RKO (cell line): ENCODE measurements around the gene PPP1CB.
A peak's percentile ranks its signal among the peaks of the same experiment; 100 is the strongest.
"Not testable (repeated sequence)": the region's sequence is repeated elsewhere in the genome, so short reads cannot be mapped to it uniquely, and the experiment has no call there.

Experiments
- DNase-seq: peaks from one replicate; pipeline ENCODE4 v3.0.0-alpha.2; 2016; ENCODE audit warnings: low spot score

PPP1CB gene

DNA sequence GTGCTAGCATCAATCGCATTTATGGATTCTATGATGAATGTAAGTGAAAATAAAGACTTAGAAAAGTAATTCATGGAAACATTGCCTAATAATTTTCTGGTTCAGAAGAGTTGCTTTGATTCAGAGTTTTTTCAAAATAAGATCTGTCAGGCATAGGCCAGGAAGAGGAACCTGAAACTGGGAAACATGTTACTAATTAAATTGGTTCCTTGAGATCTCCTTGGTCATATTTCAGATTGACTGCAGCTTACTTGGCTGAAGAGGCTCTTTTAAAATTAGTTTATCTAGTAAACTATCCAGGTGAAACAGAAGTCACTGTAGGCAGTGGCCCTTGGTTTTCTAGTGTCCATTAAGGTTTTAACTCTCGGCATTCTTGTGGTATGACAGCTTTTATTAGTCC, 27.4 kb downstream of the PPP1CB start:
- DNase-seq = no peak

DNA sequence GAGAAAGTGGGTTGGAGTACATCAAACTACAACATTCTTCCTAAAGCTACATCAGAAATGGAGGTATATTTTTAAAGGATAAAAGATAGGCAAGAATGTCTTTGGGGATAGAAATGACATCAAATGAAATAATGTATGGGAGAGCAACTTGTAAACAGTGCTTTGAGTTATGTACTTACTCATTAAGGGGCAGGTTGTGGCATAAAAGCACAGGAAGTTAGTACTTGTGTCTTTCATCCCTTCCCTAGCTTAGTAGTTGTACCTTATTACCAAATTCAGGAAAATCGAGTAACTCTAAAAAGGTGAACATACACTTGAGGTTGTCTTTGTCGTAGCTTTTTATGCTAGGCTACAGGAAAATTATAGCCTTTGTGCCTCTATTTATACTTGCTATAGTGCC, 28.9 kb downstream of the PPP1CB start:
- no peak for DNase-seq

DNA sequence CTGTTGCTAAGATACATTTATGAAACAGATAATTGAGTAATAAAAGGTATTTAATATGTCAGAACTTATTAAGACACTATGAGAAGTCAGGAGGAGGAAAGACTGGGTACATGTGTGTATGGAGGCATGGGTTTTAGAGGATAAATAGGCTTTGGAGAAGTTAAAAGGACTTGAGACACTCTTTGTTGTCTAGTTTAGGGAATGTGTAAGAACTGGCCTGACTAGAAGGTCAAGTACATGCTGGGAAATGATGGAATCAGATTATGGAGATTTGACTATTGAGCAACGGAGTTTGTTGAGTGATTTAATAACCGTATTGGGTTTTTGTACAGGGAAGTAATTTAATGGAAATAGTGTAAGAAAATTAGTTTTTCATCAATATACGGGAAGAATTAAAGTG, 30.8 kb downstream of the PPP1CB start:
- no peak for DNase-seq

DNA sequence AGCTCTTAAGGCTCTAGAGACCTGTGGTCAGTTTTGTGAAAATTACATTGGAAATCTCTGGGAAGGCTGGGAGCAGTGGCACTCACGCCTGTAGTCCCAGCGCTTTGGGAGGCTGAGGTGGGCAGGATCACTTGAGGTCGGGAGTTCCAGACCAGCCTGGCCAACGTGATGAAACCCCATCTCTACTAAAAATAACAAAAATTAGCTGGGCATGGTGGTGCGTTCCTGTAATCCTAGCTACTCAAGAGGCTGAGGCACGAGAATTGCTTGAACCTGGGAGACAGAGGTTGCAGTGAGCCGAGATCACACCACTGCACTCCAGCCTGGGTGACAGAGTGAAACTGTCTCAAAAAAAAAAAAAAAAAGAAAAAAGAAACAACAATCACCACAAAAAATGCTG, 32.9 kb downstream of the PPP1CB start:
- not testable (repeated sequence) for DNase-seq

DNA sequence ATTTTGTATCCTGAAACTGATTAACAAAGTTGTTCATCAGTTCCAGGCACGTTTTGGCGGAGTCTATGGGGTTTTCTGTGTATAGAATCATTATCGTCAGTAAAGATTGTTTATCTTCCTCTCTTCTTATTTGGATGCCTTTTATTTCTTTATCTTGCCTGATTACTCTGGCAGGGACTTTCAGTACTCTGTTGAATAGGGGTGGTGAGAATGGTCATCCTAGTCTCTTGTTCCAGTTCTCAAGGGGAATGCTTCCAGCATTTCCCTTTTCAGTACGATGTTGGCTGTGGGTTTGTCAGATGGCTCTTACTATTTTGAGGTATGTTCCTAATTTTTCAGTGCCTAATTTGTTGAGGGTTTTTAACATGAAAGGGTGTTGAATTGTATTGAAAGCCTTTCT, 45.0 kb downstream of the PPP1CB start:
- no peak for DNase-seq

DNA sequence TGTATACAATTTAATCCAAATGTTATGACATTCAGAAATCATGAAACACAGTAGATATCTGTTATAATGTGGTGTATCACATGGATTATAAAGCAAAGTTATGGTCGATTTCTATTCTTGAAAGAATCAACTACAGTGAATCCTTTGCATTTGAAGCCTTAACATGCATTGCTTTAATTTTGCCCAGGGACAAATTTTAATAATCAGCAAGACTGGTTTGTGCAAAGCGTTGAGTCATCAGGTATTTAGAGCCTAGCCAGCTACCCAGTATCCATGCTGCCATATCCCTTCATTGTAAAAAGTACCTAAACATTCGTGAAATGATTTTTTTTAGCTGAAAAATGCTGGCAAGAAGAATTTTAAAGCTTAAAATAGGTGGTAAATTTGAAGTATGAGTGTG, 50.1 kb downstream of the PPP1CB start:
- no peak for DNase-seq

DNA sequence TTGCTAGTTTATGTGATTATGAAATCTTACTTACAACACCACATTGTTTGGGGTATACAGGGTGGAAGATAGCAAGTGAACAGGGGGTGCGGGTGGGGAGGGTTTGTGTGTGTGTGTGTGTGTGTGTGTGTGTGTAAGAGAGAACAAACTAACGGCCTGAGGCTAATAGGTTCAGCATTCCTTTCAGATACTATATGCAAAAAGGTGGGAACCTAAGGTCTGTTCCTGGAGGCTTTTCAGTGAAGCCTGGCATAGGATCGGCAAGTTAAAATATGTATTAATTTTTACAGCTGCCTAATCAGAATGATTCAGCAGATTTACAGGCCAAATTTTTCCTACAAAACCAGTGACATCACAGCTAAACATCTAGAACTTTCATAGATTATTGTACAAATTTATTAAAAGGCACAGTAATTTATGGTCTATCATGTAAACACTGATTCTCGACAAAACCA, 51.4 kb downstream of the PPP1CB start:
- no peak for DNase-seq

DNA sequence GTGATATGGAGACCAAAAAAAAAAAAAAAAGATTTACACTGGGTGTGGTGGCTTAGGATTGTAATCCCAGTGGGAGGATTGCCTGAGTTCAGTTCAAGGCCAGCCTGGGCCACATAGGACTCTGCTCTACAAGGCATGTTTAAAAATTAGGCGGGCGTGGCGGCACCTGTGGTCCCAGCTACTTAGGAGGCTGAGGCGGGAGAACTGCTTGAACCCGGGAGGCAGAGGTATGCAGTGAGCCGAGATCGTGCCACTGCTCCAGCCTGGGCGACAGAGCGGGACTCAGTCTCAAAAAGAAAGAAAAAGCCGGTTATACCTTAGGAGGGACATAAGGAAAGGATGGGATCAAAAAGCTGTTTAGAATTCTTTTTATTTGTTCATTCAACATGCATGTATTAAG, 58.3 kb downstream of the PPP1CB start:
- no peak for DNase-seq

DNA sequence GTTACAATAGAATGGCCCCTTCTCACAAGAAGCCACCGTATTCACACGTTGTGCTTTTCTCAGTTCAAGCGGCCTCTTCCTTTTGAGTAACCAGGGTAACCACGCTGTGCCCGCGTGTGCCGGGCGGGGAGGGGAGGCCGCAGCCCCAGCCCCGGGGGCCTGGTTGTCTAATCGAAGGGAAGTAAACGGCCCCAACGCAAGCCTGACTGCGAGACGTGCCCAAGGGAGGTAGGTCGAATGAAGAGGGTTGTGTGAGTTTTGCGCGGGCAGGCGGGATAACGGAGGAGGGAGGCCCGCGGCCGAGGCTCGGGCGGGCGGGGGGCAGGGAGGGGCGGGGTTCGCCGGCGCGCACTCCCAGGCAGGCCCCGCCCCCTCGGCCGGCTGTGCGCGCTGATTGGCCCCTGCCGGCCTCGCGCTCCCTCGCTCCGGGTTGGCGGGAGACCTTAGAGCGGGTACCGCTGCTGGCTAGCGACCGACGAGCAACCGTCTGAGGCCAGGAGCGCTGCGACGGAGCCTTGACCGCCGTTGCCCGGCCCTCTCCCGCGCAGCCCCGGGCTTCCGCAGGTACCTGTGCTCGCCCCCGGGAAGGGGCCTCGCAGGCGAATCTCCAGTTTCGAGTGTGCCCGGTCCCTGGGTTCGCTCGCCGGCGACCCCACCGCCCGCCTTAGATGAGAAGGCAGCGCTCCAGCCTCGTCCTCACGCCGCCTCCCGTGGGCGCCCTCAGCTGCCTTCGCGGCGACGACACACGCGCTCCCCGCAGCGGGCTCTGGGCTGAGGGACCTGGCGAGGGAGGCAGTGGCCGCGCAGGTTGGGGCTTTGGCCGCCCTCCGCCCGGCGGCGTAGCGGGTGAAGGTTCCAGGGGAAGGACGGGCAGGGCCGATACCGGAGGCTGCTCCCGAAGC, 59.0 kb downstream of the PPP1CB start, which contains the start of gene SPDYA:
Gene SPDYA (plus strand): TSS at position 451 of the 902 bp plus-strand sequence. CDS start 5,181 bp downstream, outside the sequence.
- no peak for DNase-seq

DNA sequence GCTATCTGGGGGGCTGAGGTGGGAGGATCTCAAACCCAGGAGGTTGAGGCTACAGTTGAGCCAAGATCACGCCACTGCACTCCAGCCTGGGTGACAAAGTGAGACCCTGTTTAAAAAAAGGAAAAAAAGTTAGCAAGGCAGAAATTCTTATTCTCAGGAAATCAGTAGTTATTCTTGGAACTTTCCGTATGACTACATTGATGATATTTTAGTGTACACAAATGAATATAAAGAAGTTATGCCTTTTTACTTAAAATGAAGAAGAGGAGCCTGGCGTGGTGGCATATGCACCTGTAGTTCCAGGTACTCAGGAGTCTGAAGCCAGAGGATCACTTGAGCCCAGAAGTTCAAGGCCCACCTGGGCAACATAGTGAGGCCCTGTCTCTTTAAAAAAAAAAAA, 66.4 kb downstream of the PPP1CB start:
- DNase-seq = no peak

DNA sequence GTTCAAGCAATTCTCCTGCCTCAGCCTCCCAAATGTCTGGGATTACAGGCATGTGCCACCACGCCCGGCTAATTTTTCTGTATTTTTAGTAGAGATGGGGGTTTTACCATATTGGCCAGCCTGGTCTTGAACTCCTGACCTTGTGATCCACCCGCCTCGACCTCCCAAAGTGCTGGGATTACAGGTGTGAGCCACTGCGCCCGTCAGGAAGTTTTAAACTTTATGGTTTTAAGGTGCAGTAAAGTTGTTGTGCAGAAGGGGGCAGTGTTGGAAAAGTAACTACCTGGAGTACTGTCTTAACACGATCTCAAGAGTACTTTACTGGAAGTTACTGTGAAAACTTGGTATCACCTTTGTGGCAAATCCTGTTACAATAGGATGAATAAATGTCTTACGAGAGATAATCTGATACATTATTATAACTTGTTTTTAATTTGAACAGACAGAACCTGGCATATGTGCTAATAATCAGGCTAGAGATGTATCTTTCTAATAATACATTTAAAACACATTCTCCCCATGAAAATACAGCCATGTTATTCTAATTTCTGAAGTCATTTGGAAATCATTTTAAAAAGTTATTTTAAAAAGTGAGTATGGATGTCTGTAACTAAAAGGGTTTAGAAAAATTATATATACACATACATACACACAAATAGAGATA, 69.8 kb downstream of the PPP1CB start:
- peak; percentile 76 for DNase-seq

DNA sequence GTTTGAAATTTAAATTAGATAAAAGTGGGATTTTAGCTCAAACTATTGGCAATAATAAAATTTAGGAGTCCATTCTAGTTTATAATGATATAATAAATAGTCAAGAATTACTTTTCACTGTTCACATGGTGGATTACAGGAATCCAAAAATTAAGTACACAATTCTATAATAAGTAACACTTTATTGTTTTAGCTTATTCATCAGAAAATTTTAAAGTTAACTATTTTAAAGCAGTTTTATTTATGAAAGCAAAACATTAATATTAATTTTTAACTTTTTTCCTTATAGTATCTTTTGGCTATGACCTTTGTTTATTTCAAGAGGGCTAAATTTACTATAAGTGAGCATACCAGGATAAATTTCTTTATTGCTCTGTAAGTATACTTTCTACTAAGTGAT, 70.4 kb downstream of the PPP1CB start:
- no peak for DNase-seq

DNA sequence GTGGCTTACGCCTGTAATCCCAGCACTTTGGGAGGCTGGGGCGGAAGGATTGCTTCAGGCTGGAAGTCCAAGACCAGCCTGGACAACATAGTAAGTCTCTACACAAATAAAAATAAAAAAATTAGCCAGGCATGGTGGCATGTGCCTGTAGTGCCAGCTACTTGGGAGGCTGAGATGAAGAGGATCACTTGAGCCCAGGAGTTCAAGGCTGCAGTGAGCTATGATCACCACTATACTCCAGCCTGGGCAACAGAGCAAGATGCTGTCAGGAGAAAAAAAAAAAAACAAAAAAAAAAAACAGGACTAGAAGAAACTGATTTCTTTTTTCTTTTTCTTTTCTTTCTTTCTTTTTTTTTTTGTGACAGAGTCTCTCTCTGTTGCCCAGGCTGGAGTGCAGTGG, 72.6 kb downstream of the PPP1CB start:
- DNase-seq = peak; percentile 12

DNA sequence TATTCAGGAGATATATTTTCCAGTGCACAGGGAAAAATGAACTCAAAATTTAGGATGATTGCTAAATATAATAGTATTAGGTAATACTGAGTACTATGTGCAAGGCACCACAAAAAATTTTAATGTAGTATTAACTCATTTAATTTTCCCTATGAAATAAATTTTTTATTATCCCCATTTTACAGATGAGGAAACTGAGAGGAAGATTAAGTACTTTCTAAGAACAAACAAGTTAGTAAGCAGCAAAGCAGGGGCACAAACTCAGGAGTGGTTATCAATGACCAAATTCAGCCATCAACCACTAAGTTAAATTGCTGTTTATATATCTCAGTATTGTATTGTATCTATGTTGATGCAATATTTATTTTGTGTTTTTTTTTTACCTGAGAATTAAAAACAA, 73.2 kb downstream of the PPP1CB start:
- no peak for DNase-seq

DNA sequence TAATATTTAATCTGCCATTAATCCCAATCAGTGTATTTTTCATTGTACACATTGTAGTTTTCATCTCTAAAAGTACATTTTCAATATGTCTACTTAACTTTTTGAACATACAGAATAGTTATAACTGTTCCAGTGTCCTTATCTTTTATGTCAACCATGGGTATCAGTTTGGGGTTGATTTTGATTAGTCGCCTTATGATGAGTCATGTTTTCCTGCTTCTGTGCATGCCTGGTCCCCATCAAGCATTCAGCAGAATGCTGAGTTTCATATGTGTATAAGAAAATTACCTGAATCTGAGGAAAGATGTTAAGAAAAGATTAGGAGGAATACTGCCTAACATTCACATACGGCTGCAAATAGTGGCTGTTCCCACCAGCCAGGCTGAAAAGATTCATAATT, 76.8 kb downstream of the PPP1CB start:
- peak; percentile 5 for DNase-seq

DNA sequence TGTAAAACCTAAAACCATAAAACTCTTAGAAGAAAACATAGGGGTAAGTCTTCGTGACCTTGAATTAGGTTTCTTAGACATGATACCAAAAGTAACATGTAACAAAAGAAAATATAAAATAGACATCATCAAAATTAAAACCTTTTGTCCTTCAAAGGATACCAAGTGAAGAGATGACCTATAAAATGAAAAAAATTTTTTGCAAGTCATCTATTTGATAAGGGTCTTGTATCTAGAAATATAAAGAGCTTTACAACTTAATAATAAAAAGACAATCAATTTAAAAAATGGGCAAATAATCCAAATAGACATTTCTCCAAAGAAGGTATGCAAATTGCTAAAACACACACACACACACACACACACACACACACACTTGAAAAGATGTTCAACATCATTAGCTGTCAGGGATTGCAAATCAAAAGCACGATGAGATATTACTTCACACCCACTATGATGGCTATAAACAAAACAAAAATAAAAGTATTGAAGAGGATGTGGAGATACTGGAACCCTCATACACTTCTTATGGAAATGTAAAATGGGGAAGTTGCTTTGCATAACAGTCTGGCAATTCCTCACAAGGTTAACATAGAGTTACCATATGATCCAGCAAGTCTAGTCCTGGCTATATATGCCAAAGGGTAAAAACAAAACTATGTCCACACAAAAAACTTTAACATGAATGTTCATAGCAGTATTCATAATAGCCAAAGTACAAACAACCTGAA, 82.3 kb downstream of the PPP1CB start:
- DNase-seq = no peak

DNA sequence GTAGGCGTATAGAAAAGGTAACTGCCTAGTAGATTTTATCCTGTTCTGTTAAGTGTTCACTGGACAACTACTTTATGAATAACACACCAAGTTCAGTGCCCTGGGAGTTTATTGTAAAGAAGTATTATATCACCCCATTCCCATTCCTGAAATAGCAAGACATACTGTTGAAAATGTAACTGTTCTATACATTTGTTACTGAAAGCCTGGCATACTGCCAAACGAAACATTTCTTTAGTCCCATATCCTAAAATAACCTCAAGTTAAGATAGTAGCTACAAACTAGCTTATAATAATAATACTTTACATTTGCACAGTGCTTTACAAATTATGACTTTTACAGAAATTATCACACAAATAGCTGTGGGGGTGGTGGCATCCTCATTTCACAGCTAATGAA, 84.2 kb downstream of the PPP1CB start:
- no peak for DNase-seq

DNA sequence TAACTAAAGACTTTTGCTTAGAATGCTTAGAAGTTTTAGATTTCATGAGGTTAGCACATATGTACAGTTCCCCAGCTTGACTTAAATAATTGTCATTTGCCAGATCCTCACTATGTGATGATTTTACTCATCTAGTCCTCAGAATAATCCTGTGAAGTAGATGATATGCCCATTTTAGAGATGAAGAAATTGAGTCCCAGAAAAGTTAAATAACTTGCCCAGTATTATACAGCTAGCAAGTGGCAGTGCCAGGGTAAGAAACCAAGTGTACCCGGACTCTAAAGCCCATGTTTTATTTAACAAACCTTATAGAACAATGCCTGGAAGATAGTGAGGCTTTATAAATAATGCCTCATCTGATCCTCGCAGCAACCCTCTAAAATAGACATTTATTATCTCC, 87.3 kb downstream of the PPP1CB start:
- no peak for DNase-seq

DNA sequence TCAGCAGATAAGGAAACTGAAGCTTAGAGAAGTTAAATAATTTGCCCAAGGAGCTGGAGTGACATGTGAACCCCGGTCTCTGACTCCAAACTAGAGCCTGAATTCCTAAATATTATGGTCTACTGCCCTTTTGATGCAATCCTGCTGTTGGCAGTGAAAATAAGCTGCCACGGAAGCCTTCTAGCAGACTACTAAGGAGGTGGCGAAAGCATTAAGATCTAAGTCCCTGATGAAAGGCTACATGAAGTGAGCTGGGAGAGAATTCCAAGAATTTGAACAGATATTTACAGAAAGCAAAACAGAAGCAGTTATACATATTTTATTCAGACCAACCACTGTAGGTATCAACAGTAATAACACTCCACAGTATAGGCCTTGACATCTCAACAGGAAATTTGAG, 90.4 kb downstream of the PPP1CB start:
- DNase-seq = no peak
